Measurements from ENCODE around the gene GIMAP4. TPM values are rescaled to one million over a fixed set of nuclear protein-coding genes. Genes with fewer than 3 reads are reported as not detected.
"Not testable (repeated sequence)": the region's sequence is repeated elsewhere in the genome, so short reads cannot be mapped to it uniquely, and the experiment has no call there.

Gene GIMAP4
- total RNA-seq (2021) = not detected in 2 replicates
- not detected for Bru-seq, nascent RNA
- not detected for BruChase-seq, experiment 1, labeled RNA remaining after a 2-hour chase
- BruChase-seq, experiment 2, labeled RNA remaining after a 6-hour chase = not detected
- long read RNA-seq = 0 reads

DNA sequence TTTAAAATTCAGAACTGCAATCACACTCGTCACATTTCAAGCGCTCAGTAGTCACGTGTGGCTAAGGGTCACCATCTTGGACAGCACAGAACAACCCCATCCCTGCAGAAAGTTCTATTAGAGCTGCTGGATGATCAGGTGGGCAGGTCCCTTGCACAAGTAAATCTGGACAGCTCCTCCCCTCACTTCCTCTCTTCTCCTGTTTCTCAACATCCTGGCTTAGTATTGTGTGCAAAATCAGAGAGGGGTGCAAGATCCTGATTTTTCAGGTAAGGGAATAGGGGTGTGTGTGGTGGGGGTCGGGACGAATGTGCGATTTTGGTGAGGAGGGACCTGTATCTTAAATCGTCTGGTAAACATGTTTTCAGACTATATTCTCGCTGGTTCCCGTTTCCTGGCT is at the start of gene GIMAP4:
GIMAP4 (plus strand) TSS at position 222 of the 400 bp plus-strand sequence. CDS start 2,512 bp downstream, outside the sequence.
- Histone ChIP-seq H3K4me3 (ENCODE audit: low read depth, low read length, poor library complexity, severe bottlenecking) (no peak within 1 kb of the TSS), H3K27me3 (replicated peaks; ENCODE audit: insufficient read depth, low read depth, low read length, poor library complexity) (no peaks in the 10 kb centered on the region), H3K9me3 (ENCODE audit: low read depth, low read length, poor library complexity, severe bottlenecking) (no peaks in the 10 kb centered on the region), H3K27ac (ENCODE audit: low read depth, low read length, poor library complexity, severe bottlenecking) (no peak within 1 kb of the TSS), H3K4me1 (ENCODE audit: insufficient read depth, low read length, poor library complexity, severe bottlenecking) (no peaks in the 10 kb centered on the region), H3K36me3 (ENCODE audit: insufficient read depth, low read length, poor library complexity, severe bottlenecking) (no peaks in the 10 kb centered on the region)
- POLR2A ChIA-PET (ENCODE audit: low non-redundant PET) = no interaction called here
- intact Hi-C loops (cut with micrococcal nuclease; ENCODE audit: unreplicated experiment) = no loop called here
- no TSS peak for BruUV-seq (replicated peaks)
- TF ChIP-seq EZH2 (IDR thresholded peaks at IDR 0.05; ENCODE audit: borderline replicate concordance, low read depth, low read length, poor library complexity, severe bottlenecking) = no peak
- TF ChIP-seq, protein P1, sequence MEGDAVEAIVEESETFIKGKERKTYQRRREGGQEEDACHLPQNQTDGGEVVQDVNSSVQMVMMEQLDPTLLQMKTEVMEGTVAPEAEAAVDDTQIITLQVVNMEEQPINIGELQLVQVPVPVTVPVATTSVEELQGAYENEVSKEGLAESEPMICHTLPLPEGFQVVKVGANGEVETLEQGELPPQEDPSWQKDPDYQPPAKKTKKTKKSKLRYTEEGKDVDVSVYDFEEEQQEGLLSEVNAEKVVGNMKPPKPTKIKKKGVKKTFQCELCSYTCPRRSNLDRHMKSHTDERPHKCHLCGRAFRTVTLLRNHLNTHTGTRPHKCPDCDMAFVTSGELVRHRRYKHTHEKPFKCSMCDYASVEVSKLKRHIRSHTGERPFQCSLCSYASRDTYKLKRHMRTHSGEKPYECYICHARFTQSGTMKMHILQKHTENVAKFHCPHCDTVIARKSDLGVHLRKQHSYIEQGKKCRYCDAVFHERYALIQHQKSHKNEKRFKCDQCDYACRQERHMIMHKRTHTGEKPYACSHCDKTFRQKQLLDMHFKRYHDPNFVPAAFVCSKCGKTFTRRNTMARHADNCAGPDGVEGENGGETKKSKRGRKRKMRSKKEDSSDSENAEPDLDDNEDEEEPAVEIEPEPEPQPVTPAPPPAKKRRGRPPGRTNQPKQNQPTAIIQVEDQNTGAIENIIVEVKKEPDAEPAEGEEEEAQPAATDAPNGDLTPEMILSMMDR (conservative IDR thresholded peaks at IDR 0.05; ENCODE audit: low read depth, low read length) = no peak
- CTCF ChIA-PET = no interaction called here
- no peak for DNase-seq (ENCODE audit: low spot score)

- CTCF ChIA-PET = no interaction called here
- Histone ChIP-seq H3K36me3 (ENCODE audit: insufficient read depth, low read length, poor library complexity, severe bottlenecking) (no peaks in the 10 kb centered on the region), H3K27me3 (replicated peaks; ENCODE audit: insufficient read depth, low read depth, low read length, poor library complexity) (peaks cover 8% of the 10 kb centered on the region), H3K4me3 (ENCODE audit: low read depth, low read length, poor library complexity, severe bottlenecking) (no peak overlapping the region), H3K4me1 (ENCODE audit: insufficient read depth, low read length, poor library complexity, severe bottlenecking) (no peaks in the 10 kb centered on the region), H3K27ac (ENCODE audit: low read depth, low read length, poor library complexity, severe bottlenecking) (no peak overlapping the region), H3K9me3 (ENCODE audit: low read depth, low read length, poor library complexity, severe bottlenecking) (no peaks in the 10 kb centered on the region)
- no peak for DNase-seq (ENCODE audit: low spot score)
- TF ChIP-seq, protein P1 (conservative IDR thresholded peaks at IDR 0.05; ENCODE audit: low read depth, low read length) = no peak
- no peak for TF ChIP-seq EZH2 (IDR thresholded peaks at IDR 0.05; ENCODE audit: borderline replicate concordance, low read depth, low read length, poor library complexity, severe bottlenecking)
- intact Hi-C loops (cut with micrococcal nuclease; ENCODE audit: unreplicated experiment) = no loop called here
- BruUV-seq (replicated peaks) = no TSS peak
- POLR2A ChIA-PET (ENCODE audit: low non-redundant PET) = no interaction called here
Measured at GRCh38 chr7:150519310-150519709, 47.9 kb upstream of the GIMAP4 start.

- intact Hi-C loops (cut with micrococcal nuclease; ENCODE audit: unreplicated experiment) = no loop called here
- POLR2A ChIA-PET (ENCODE audit: low non-redundant PET) = no interaction called here
- no TSS peak for BruUV-seq (replicated peaks)
- DNase-seq (ENCODE audit: low spot score) = no peak
- Histone ChIP-seq H3K36me3 (ENCODE audit: insufficient read depth, low read length, poor library complexity, severe bottlenecking) (no peaks in the 10 kb centered on the region), H3K27me3 (replicated peaks; ENCODE audit: insufficient read depth, low read depth, low read length, poor library complexity) (peaks cover 8% of the 10 kb centered on the region), H3K4me1 (ENCODE audit: insufficient read depth, low read length, poor library complexity, severe bottlenecking) (no peaks in the 10 kb centered on the region), H3K9me3 (ENCODE audit: low read depth, low read length, poor library complexity, severe bottlenecking) (no peaks in the 10 kb centered on the region), H3K27ac (ENCODE audit: low read depth, low read length, poor library complexity, severe bottlenecking) (no peak overlapping the region), H3K4me3 (ENCODE audit: low read depth, low read length, poor library complexity, severe bottlenecking) (no peak overlapping the region)
- TF ChIP-seq, protein P1 (conservative IDR thresholded peaks at IDR 0.05; ENCODE audit: low read depth, low read length) = no peak
- no peak for TF ChIP-seq EZH2 (IDR thresholded peaks at IDR 0.05; ENCODE audit: borderline replicate concordance, low read depth, low read length, poor library complexity, severe bottlenecking)
- CTCF ChIA-PET = no interaction called here
Measured at GRCh38 chr7:150520145-150520544, 47.0 kb upstream of the GIMAP4 start.

DNA sequence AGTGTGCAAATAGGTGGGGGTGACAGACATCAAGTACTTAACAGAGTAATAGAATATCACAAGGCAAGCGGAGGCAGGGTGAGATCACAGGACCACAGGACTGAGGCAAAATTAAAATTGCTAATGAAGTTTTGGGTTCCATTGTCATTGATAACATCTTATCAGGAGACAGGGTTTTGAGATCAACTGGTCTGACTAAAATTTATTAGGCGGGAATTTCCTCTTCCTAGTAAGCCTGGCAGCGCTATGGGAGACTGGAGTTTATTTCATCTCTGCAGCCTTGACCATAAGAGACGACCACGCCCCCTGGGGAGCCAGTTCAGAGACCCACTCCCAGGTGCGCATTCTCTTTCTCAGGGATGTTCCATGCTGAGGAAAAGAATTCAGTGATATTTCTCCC is 44.3 kb upstream of the GIMAP4 start:
- H3K36me3 ChIP-seq (ENCODE audit: insufficient read depth, low read length, poor library complexity, severe bottlenecking); H3K27me3 ChIP-seq (replicated peaks; ENCODE audit: insufficient read depth, low read depth, low read length, poor library complexity); BruUV-seq (replicated peaks); POLR2A ChIA-PET (ENCODE audit: low non-redundant PET); H3K4me3 ChIP-seq (ENCODE audit: low read depth, low read length, poor library complexity, severe bottlenecking); DNase-seq (ENCODE audit: low spot score); CTCF ChIA-PET; H3K9me3 ChIP-seq (ENCODE audit: low read depth, low read length, poor library complexity, severe bottlenecking); H3K27ac ChIP-seq (ENCODE audit: low read depth, low read length, poor library complexity, severe bottlenecking); intact Hi-C loops (cut with micrococcal nuclease; ENCODE audit: unreplicated experiment); H3K4me1 ChIP-seq (ENCODE audit: insufficient read depth, low read length, poor library complexity, severe bottlenecking): not testable (repeated sequence)

Measured in A673 (cell line).